Calu3 (cell line): ENCODE data around the gene MCM3. TPM values are rescaled to one million over a fixed set of nuclear protein-coding genes. Genes with fewer than 3 reads are reported as not detected.

Source experiments
- BruUV-seq: library from RNA; stranded (reverse); fragments of 400-500 nt; replicated peaks from 2 replicates; lab custom pipeline; 2021; lab: Mats Ljungman, UMichigan
- CTCF ChIA-PET: fragments of 300-600 bp; sonication (Branson Sonifier 250); formaldehyde crosslinking; loops from one replicate; lab custom pipeline; 2022; ENCODE audit warnings: antibody characterized with exemption; lab: Charles Lee
- DNase-seq: peaks from one replicate; pipeline ENCODE4 v3.0.0; 2022
- H3K27ac Mint-ChIP-seq: one replicate; pipeline ENCODE4 v1.8.0; 2022; ENCODE audit warnings: mixed read lengths; ENCODE audit not compliant: unreplicated experiment
- H3K27me3 Mint-ChIP-seq: one replicate; pipeline ENCODE4 v1.8.0; 2022; ENCODE audit warnings: mixed read lengths; ENCODE audit not compliant: unreplicated experiment
- H3K36me3 Mint-ChIP-seq: one replicate; pipeline ENCODE4 v1.8.0; 2022; ENCODE audit warnings: mild to moderate bottlenecking, moderate library complexity, mixed read lengths; ENCODE audit not compliant: insufficient read depth, unreplicated experiment
- H3K4me1 Mint-ChIP-seq: one replicate; pipeline ENCODE4 v1.8.0; 2022; ENCODE audit warnings: mild to moderate bottlenecking, low read depth, mixed read lengths; ENCODE audit not compliant: unreplicated experiment
- H3K4me3 Mint-ChIP-seq: one replicate; pipeline ENCODE4 v1.8.0; 2022; ENCODE audit warnings: mild to moderate bottlenecking, low read depth, moderate library complexity, mixed read lengths; ENCODE audit not compliant: unreplicated experiment
- H3K9me3 Mint-ChIP-seq: one replicate; pipeline ENCODE4 v1.8.0; 2022; ENCODE audit warnings: low read depth, mixed read lengths; ENCODE audit not compliant: unreplicated experiment
- intact Hi-C: fragments of 100-400 bp; cut with micrococcal nuclease; formaldehyde crosslinking; loops from one replicate; pipeline ENCODE4 v1.10.0; 2022; ENCODE audit not compliant: unreplicated experiment
- total RNA-seq: library from RNA; stranded (reverse); gene quantifications from 2 replicates; pipeline ENCODE4 v1.2.3, GENCODE V29; 2022
- TF ChIP-seq, protein P1 (sequence below): fragments of 200-600 bp; IDR thresholded peaks from one replicate; pipeline ENCODE4 v1.8.0; 2022; ENCODE audit warnings: antibody characterized with exemption; ENCODE audit not compliant: unreplicated experiment

Gene MCM3
- total RNA-seq, 1 experiment from 2014 or later, result 117 TPM

DNA sequence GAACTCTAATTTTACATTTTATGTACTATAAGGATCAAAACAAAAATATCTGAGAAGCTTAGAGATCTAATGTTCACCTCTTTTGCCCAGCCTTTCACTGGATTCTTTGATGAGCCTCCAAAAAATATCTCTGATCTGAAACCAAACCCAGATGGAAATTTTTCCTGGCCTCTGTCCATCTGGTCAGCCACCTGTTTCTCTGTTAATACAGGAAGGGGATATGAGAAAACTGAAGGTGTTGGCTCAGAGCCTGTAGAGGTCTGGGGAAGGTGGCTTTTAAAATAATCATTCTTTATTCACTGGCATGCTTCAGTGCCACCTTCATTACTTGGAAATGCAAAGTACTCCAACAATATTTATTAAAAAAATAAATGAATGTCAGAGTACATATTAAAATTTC lies 8.5 kb upstream of the MCM3 start:
- no TSS peak for BruUV-seq
- intact Hi-C loops, result no loop called here
- peak overlapping the region; percentile 40 for H3K27ac Mint-ChIP-seq
- H3K9me3 Mint-ChIP-seq, result no peaks in the 10 kb centered on the region
- no peaks in the 10 kb centered on the region for H3K36me3 Mint-ChIP-seq
- H3K4me1 Mint-ChIP-seq, result peaks cover 38% of the 10 kb centered on the region
- CTCF ChIA-PET, result interaction anchor here (1.0 to 1.7 kb wide), 3 partner anchors 59 to 107 kb away, joined by 3 to 4 read pairs (median 3); no protein-coding TSS in a partner anchor
- H3K4me3 Mint-ChIP-seq, result no peak overlapping the region
- peak; percentile 23 for DNase-seq
- H3K27me3 Mint-ChIP-seq, result no peaks in the 10 kb centered on the region
- TF ChIP-seq, protein P1, sequence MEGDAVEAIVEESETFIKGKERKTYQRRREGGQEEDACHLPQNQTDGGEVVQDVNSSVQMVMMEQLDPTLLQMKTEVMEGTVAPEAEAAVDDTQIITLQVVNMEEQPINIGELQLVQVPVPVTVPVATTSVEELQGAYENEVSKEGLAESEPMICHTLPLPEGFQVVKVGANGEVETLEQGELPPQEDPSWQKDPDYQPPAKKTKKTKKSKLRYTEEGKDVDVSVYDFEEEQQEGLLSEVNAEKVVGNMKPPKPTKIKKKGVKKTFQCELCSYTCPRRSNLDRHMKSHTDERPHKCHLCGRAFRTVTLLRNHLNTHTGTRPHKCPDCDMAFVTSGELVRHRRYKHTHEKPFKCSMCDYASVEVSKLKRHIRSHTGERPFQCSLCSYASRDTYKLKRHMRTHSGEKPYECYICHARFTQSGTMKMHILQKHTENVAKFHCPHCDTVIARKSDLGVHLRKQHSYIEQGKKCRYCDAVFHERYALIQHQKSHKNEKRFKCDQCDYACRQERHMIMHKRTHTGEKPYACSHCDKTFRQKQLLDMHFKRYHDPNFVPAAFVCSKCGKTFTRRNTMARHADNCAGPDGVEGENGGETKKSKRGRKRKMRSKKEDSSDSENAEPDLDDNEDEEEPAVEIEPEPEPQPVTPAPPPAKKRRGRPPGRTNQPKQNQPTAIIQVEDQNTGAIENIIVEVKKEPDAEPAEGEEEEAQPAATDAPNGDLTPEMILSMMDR, result no peak

DNA sequence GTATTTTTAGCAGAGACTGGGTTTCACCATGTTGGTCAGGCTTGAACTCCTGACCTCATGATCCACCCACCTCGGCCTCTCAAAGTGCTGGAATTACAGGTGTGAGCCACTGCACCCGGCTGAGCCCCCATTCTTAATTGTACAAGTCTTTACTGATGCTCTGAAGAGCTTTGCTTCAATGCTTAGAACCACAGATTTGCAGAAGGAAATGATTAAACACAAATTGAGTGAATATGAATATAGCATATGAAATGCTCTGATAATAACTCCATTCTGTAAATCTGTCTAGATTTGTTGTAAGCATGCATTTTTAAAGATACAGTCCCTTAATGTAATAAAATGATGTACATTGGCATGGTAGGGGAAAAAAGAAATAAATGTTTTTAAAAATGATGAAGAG lies 4.3 kb upstream of the MCM3 start:
- intact Hi-C loops, result loop anchor here (5.0 kb wide), 1 partner anchor 373 kb away; no protein-coding TSS in a partner anchor
- Mint-ChIP-seq H3K4me3 (no peak overlapping the region), H3K27me3 (no peaks in the 10 kb centered on the region), H3K4me1 (peaks cover 38% of the 10 kb centered on the region), H3K27ac (no peak overlapping the region), H3K36me3 (no peaks in the 10 kb centered on the region), H3K9me3 (no peaks in the 10 kb centered on the region)
- CTCF ChIA-PET, result interaction anchor here (0.7 kb wide), 1 partner anchor 78 kb away, joined by 4 read pairs; no protein-coding TSS in a partner anchor
- no peak for DNase-seq
- BruUV-seq, result no TSS peak
- TF ChIP-seq, protein P1, result no peak

DNA sequence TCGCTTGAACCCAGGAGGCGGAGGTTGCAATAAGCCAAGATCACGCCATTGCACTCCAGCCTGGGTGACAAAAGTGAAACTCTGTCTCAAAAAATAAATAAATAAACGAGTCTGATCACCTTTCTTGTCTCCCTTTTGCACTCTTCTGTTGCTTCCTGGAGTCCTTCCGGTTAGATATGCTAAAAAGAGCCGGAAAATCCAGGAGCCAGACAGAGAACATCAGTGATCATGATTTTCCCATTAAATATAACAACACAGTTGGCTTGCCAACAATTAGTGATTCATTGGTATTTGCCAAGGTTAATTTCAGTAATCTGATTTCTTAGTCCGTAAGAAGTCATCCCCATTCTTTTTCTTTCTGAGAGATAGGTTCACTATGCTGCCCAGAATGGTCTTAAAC lies 3.7 kb upstream of the MCM3 start:
- BruUV-seq, result no TSS peak
- Mint-ChIP-seq H3K4me1 (peaks cover 36% of the 10 kb centered on the region), H3K9me3 (no peaks in the 10 kb centered on the region), H3K27ac (no peak overlapping the region), H3K4me3 (no peak overlapping the region), H3K27me3 (no peaks in the 10 kb centered on the region), H3K36me3 (peaks cover 4% of the 10 kb centered on the region)
- intact Hi-C loops, result loop anchor here (5.0 kb wide), 1 partner anchor 374 kb away; no protein-coding TSS in a partner anchor
- DNase-seq, result no peak
- TF ChIP-seq, protein P1, result no peak
- CTCF ChIA-PET, result interaction anchor here (1.2 kb wide), 1 partner anchor 197 kb away, joined by 3 read pairs; no protein-coding TSS in a partner anchor

DNA sequence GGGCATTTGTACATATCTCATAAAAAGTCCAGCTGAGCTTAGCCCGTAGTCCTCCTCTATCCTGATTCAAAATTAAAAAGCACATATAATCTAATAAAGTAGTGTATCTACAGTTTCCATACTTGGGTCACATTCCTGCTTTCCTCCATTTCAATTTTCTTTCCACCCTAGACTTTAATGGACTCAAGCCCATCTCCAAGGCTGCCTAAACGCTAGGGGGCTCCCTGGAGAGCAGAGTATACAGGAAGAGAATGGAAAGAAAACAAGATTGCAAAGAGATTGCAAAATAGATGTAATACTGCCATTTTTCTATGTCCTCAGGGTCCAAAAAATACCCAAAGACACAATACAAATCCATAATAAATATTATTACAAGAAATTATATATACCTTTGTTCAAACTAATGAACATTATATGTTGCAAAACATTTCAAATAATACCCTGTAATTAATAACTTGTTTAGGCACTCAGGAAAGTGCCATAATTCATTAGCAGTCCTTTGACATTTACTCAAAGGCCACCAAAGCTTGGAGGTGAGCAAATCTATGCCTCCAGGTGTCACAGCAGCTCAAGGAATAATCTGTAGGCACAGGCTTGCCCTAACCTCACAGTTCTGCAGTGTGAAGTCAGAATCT lies 2.4 kb upstream of the MCM3 start:
- peak; percentile 85 for DNase-seq
- Mint-ChIP-seq H3K36me3 (peaks cover 14% of the 10 kb centered on the region), H3K4me3 (no peak overlapping the region), H3K9me3 (no peaks in the 10 kb centered on the region), H3K4me1 (peaks cover 36% of the 10 kb centered on the region), H3K27ac (peak overlapping the region; percentile 39), H3K27me3 (no peaks in the 10 kb centered on the region)
- TF ChIP-seq, protein P1, result peak; percentile 43
- intact Hi-C loops, result loop anchor here (1.0 to 5.0 kb wide), 4 partner anchors 76 to 375 kb away; partner anchors contain the start of gene PAQR8
- CTCF ChIA-PET, result interaction anchor here (0.6 to 1.7 kb wide), 4 partner anchors 18 to 1387 kb away, joined by 3 to 12 read pairs (median 4); no protein-coding TSS in a partner anchor
- no TSS peak for BruUV-seq
